Measurements from ENCODE around the gene THSD7A. TPM values are rescaled to one million over a fixed set of nuclear protein-coding genes. Genes with fewer than 3 reads are reported as not detected.

Gene THSD7A
- total RNA-seq, 1 donor from 2014 or later, result 3.5 TPM

GRCh38 chr7:11833431-11833830 is 1.4 kb upstream of the THSD7A start:
- no peak overlapping the region for H2AFZ ChIP-seq (ENCODE audit: low read depth, low read length)
- no peak overlapping the region for H3K4me2 ChIP-seq (ENCODE audit: low read length)
- no peak overlapping the region for H3K9ac ChIP-seq (ENCODE audit: low read length)
- no peak overlapping the region for H3K27ac ChIP-seq (ENCODE audit: low read depth, low read length)
- no peaks in the 10 kb centered on the region for H3K36me3 ChIP-seq (ENCODE audit: insufficient read depth, low read length)
- no peaks in the 10 kb centered on the region for H3K36me3 Mint-ChIP-seq (ENCODE audit: low read depth, unreplicated experiment)
- H3K27me3 Mint-ChIP-seq (ENCODE audit: low read depth, unreplicated experiment), result no peaks in the 10 kb centered on the region
- no peak overlapping the region for H3K27ac Mint-ChIP-seq (ENCODE audit: unreplicated experiment)
- FAIRE-seq (no peak), DNase-seq (ENCODE audit: low read depth) (no peak)
- H3K9me3 ChIP-seq (ENCODE audit: insufficient read depth, low read depth, low read length), result no peaks in the 10 kb centered on the region
- no peak overlapping the region for H3K4me3 Mint-ChIP-seq (ENCODE audit: unreplicated experiment)
- TF ChIP-seq EZH2 (IDR thresholded peaks at IDR 0.05; ENCODE audit: insufficient read depth, low read length), result no peak
- TF ChIP-seq CTCF (IDR thresholded peaks at IDR 0.05; ENCODE audit: insufficient read depth, low read depth, low read length), result no peak
- H4K20me1 ChIP-seq (ENCODE audit: insufficient read depth, low read length), result no peaks in the 10 kb centered on the region
- H3K79me2 ChIP-seq (ENCODE audit: insufficient read depth, low read length), result no peaks in the 10 kb centered on the region
- no peak overlapping the region for H3K4me3 ChIP-seq (ENCODE audit: insufficient read depth, low read depth, low read length)
- peaks cover 5% of the 10 kb centered on the region for H3K4me1 ChIP-seq (ENCODE audit: insufficient read depth, low read length)
- no peaks in the 10 kb centered on the region for H3K27me3 ChIP-seq (ENCODE audit: insufficient read depth, low read length)
- peaks cover 8% of the 10 kb centered on the region for H3K4me1 Mint-ChIP-seq (ENCODE audit: low read depth, unreplicated experiment)
- peaks cover 2% of the 10 kb centered on the region for H3K9me3 Mint-ChIP-seq (ENCODE audit: unreplicated experiment)

GRCh38 chr7:11831156-11831735 is 752 bp downstream of the THSD7A start:
- Mint-ChIP-seq H3K9me3 (ENCODE audit: unreplicated experiment) (no peaks in the 10 kb centered on the region), H3K4me3 (ENCODE audit: unreplicated experiment) (peak overlapping the region; percentile 87), H3K27me3 (ENCODE audit: low read depth, unreplicated experiment) (no peaks in the 10 kb centered on the region), H3K36me3 (ENCODE audit: low read depth, unreplicated experiment) (no peaks in the 10 kb centered on the region), H3K4me1 (ENCODE audit: low read depth, unreplicated experiment) (peaks cover 8% of the 10 kb centered on the region), H3K27ac (ENCODE audit: unreplicated experiment) (peak overlapping the region; percentile 60)
- Histone ChIP-seq H3K4me2 (ENCODE audit: low read length) (peak overlapping the region; percentile 97), H3K27ac (ENCODE audit: low read depth, low read length) (no peak overlapping the region), H3K79me2 (ENCODE audit: insufficient read depth, low read length) (no peaks in the 10 kb centered on the region), H3K27me3 (ENCODE audit: insufficient read depth, low read length) (no peaks in the 10 kb centered on the region), H2AFZ (ENCODE audit: low read depth, low read length) (peak overlapping the region; percentile 85), H3K9ac (ENCODE audit: low read length) (peak overlapping the region; percentile 73), H3K9me3 (ENCODE audit: insufficient read depth, low read depth, low read length) (no peaks in the 10 kb centered on the region), H3K4me1 (ENCODE audit: insufficient read depth, low read length) (peaks cover 5% of the 10 kb centered on the region), H3K4me3 (ENCODE audit: insufficient read depth, low read depth, low read length) (peak overlapping the region; percentile 61), H4K20me1 (ENCODE audit: insufficient read depth, low read length) (no peaks in the 10 kb centered on the region), H3K36me3 (ENCODE audit: insufficient read depth, low read length) (no peaks in the 10 kb centered on the region)
- TF ChIP-seq CTCF (IDR thresholded peaks at IDR 0.05; ENCODE audit: insufficient read depth, low read depth, low read length) (no peak), EZH2 (IDR thresholded peaks at IDR 0.05; ENCODE audit: insufficient read depth, low read length) (no peak)
- no peak for FAIRE-seq
- peak; percentile 25 for DNase-seq (ENCODE audit: low read depth)

- Histone ChIP-seq H2AFZ (ENCODE audit: low read depth, low read length) (peak overlapping the region; percentile 85), H3K4me2 (ENCODE audit: low read length) (peak overlapping the region; percentile 97), H4K20me1 (ENCODE audit: insufficient read depth, low read length) (no peaks in the 10 kb centered on the region), H3K9ac (ENCODE audit: low read length) (peak overlapping the region; percentile 73), H3K36me3 (ENCODE audit: insufficient read depth, low read length) (no peaks in the 10 kb centered on the region), H3K9me3 (ENCODE audit: insufficient read depth, low read depth, low read length) (no peaks in the 10 kb centered on the region), H3K4me1 (ENCODE audit: insufficient read depth, low read length) (peaks cover 5% of the 10 kb centered on the region), H3K4me3 (ENCODE audit: insufficient read depth, low read depth, low read length) (peak overlapping the region; percentile 61), H3K27ac (ENCODE audit: low read depth, low read length) (no peak overlapping the region), H3K27me3 (ENCODE audit: insufficient read depth, low read length) (no peaks in the 10 kb centered on the region), H3K79me2 (ENCODE audit: insufficient read depth, low read length) (no peaks in the 10 kb centered on the region)
- peak; percentile 51 for DNase-seq (ENCODE audit: low read depth)
- Mint-ChIP-seq H3K36me3 (ENCODE audit: low read depth, unreplicated experiment) (no peaks in the 10 kb centered on the region), H3K4me1 (ENCODE audit: low read depth, unreplicated experiment) (peaks cover 8% of the 10 kb centered on the region), H3K4me3 (ENCODE audit: unreplicated experiment) (peak overlapping the region; percentile 87), H3K27me3 (ENCODE audit: low read depth, unreplicated experiment) (no peaks in the 10 kb centered on the region), H3K27ac (ENCODE audit: unreplicated experiment) (peak overlapping the region; percentile 60), H3K9me3 (ENCODE audit: unreplicated experiment) (no peaks in the 10 kb centered on the region)
- TF ChIP-seq EZH2 (IDR thresholded peaks at IDR 0.05; ENCODE audit: insufficient read depth, low read length), result no peak
- no peak for TF ChIP-seq CTCF (IDR thresholded peaks at IDR 0.05; ENCODE audit: insufficient read depth, low read depth, low read length)
- FAIRE-seq, result no peak
Observed at GRCh38 chr7:11830582-11831155, 1.3 kb downstream of the THSD7A start.
